ENCODE measurements around the gene KCNH3. TPM values are rescaled to one million over a fixed set of nuclear protein-coding genes. Genes with fewer than 3 reads are reported as not detected.

Gene KCNH3
- total and polyA plus RNA-seq, 2 of the 13 experiments (the other 11 are each of a cell fraction or from before 2014, with no cell fraction given), result 0.01 to 0.07 TPM

- no peak for TF ChIP-seq ZNF589 (CRISPR knock-in tag; conservative IDR thresholded peaks at IDR 0.05)
- no peak for TF ChIP-seq GTF3A (CRISPR knock-in tag; conservative IDR thresholded peaks at IDR 0.05)
- TF ChIP-seq KAT7 (CRISPR knock-in tag; IDR thresholded peaks at IDR 0.05; ENCODE audit: borderline replicate concordance), result no peak
- no peak for TF ChIP-seq PHF5A (CRISPR knock-in tag; IDR thresholded peaks at IDR 0.05; ENCODE audit: low read depth, unreplicated experiment)
- no peak; the same call in 1 of the 2 replicates for TF ChIP-seq HMGXB3 (CRISPR knock-in tag; IDR thresholded peaks at IDR 0.05; ENCODE audit: borderline replicate concordance)
- TF ChIP-seq GATAD2A (CRISPR knock-in tag; IDR thresholded peaks at IDR 0.05), result peak; percentile 35; the same call in 1 of the 2 replicates
- TF ChIP-seq ATF6 (CRISPR knock-in tag; conservative IDR thresholded peaks at IDR 0.05), result 0 out of 2 replicates have a peak, but pooled peaks have one; percentile 31
- TF ChIP-seq ZNF547 (CRISPR knock-in tag; IDR thresholded peaks at IDR 0.05), result no peak
- no peak for TF ChIP-seq MLLT10 (CRISPR knock-in tag; IDR thresholded peaks at IDR 0.05)
- no peak for TF ChIP-seq ATAD3A (CRISPR knock-in tag; IDR thresholded peaks at IDR 0.05)
- TF ChIP-seq ZNF784 (CRISPR knock-in tag; IDR thresholded peaks at IDR 0.05; ENCODE audit: borderline replicate concordance), result 0 out of 2 replicates have a peak, but pooled peaks have one; percentile 39
- TF ChIP-seq LBX2 (CRISPR knock-in tag; IDR thresholded peaks at IDR 0.05; ENCODE audit: borderline replicate concordance), result no peak
- TF ChIP-seq FOXM1 (CRISPR knock-in tag; IDR thresholded peaks at IDR 0.05), result no peak
- TF ChIP-seq ATF7-NPFF (CRISPR knock-in tag; IDR thresholded peaks at IDR 0.05; ENCODE audit: low read depth), result 0 out of 2 replicates have a peak, but pooled peaks have one; percentile 1
- peak; percentile 81; the same call in 1 of the 2 replicates for TF ChIP-seq ZNF639 (CRISPR knock-in tag; conservative IDR thresholded peaks at IDR 0.05)
- no peak for TF ChIP-seq ZZZ3 (CRISPR knock-in tag; IDR thresholded peaks at IDR 0.05; ENCODE audit: borderline replicate concordance)
- TF ChIP-seq BRD4 (CRISPR knock-in tag; IDR thresholded peaks at IDR 0.05), result no peak
- no peak for TF ChIP-seq NFIB (CRISPR knock-in tag; IDR thresholded peaks at IDR 0.05; ENCODE audit: borderline replicate concordance)
- TF ChIP-seq ZSCAN9 (CRISPR knock-in tag; IDR thresholded peaks at IDR 0.05; ENCODE audit: borderline replicate concordance), result 0 out of 2 replicates have a peak, but pooled peaks have one; percentile 47
- peak; percentile 99 for TF ChIP-seq PHF8 (CRISPR knock-in tag; IDR thresholded peaks at IDR 0.05)
- peak in 1 of 2 experiments; percentile 89; a peak in 2 of 4 replicates for TF ChIP-seq KLF16 (CRISPR knock-in tag; IDR thresholded peaks at IDR 0.05)
Measured at GRCh38 chr12:49567611-49568441, 29.0 kb downstream of the KCNH3 start, which contains the start of gene MCRS1 (continued).

All from HepG2 (cell line).